ENCODE measurements around the gene UCHL3. TPM values are rescaled to one million over a fixed set of nuclear protein-coding genes. Genes with fewer than 3 reads are reported as not detected.
A peak's percentile ranks its signal among the peaks of the same experiment; 100 is the strongest.

UCHL3 gene
- polyA plus RNA-seq (ENCODE audit: insufficient read length in 4 of 4), result 10 to 100 TPM; 29.3 to 39.6 (median 32.1) TPM

GRCh38 chr13:75549262-75550158, at the start of gene UCHL3:
TSS of gene UCHL3 (plus strand) at chr13:75549791. CDS start at chr13:75549821, 30 bp downstream.
- peak; percentile 92 to 96 (median 94) for DNase-seq (ENCODE audit: low read depth in 4 of 4, low spot score in 2 of 4)

- no peak for DNase-seq (ENCODE audit: low read depth in 4 of 4, low spot score in 2 of 4)
These were observed 44.3 kb upstream of the UCHL3 start for GRCh38 chr13:75505327-75505726.

DNA sequence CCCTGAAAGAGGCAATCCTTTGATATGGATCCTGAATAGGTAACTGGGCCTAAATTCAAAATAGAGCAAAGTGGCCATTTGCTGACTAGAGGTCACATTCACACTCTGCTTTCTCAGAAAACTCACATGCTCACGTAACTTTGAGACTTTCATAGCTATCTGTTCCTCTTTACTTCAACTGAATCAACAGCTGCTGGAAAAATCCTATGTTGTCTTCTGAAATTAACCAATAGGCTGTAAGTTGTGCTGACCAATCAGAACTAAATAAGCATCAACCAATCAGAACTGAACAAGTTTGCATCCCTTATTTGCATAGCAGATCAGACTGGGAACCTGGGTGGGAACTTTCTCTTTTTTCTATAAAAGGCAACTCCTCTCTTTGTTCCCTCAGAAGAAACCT, 43.6 kb upstream of the UCHL3 start:
- DNase-seq (ENCODE audit: low read depth in 4 of 4, low spot score in 2 of 4), result no peak

DNA sequence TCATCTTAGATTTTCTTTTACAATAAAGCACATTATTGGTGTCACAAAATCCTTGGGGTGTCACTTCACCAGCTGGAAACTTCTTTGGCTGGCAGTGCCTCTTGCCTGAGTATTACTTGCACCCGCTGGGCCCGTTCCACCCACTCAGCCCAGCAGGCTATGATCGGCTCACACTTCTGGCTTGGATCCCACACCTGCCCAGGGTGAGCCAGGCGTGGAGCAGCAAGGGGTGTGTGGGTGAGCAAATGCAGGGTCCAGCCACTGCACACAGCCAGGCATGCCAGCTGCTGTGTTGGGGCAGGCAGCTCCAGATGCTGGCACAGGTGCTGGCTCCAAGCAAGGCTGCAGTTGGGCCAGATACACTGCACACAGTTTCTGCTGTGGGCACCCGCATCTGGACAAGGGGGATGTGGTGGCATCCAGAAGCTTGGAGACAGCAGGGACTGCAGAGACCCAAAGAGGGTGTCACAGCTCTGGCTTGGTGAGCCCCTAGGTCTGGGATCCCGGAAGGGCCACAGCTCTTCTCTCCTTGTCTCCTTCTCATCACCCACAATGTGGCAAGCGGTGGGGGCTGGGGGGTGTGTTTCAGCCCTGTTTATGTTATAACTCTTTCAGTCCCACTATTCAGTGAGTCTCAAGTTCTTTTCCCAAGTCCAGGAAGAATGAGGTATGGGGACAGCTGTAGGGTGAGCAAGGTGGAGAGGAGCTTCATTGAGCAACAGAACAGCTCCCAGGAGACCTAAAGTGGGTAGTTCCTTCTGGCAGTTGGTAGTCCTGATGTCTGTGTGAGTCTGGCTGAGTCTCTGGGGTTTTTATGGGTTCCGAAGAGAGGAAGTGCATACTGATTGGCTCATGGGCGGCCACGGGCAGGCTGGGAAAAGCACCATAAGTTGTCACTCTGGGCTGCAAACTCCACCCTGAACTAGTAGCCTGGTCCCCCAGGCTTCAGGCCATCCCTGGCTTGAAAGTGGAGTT, 42.3 kb upstream of the UCHL3 start:
- no peak for DNase-seq (ENCODE audit: low read depth in 4 of 4, low spot score in 2 of 4)

GRCh38 chr13:75508002-75508548, 41.5 kb upstream of the UCHL3 start:
- no peak for DNase-seq (ENCODE audit: low read depth in 4 of 4, low spot score in 2 of 4)

DNA sequence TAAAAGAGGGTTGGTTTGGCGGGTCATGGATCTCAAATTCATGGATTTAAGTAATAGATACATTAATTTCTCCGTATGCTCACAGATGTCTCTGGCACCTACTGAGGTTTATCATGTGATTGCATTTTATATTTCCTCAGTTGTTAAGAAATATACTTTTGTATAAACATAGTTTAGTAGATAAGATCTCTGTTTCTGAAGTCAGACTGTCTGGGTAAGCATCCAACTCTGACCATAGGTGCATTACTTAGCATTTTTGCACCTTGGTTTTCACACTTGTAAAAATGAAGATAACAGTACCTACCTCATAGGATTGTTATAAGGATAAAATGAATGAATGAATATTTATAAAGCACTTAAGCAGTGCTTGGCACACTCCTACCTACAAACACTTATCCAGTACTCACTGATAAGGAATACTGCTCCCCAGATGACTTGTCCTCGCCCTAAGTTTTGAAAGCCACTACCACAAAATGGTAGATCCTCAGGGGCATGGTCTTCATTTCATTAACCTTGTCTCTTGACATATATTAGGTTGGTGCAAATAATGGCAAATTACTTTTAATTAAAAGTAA, 38.5 kb upstream of the UCHL3 start:
- no peak for DNase-seq (ENCODE audit: low read depth in 4 of 4, low spot score in 2 of 4)

DNA sequence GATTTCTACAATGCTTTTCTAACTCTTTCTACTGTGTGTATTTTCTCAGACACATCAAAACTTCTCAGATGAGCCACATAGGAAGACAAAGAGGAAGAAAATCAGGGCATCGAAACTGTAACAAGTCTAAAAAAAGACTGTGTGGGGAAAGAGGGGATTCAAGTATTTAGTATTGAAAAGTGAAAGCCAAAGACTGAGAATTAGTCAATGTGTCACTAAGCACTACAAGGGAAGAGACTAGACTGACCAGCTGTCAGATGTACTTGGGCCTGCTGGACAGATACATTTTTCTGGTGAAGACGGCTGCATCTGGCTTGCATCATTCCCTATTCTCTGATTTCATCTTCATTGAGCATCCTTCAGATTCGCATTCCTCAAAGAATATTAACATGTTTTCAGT, 37.3 kb upstream of the UCHL3 start:
- no peak for DNase-seq (ENCODE audit: low read depth in 4 of 4, low spot score in 2 of 4)

GRCh38 chr13:75513271-75513670, 36.3 kb upstream of the UCHL3 start:
- DNase-seq (ENCODE audit: low read depth in 4 of 4, low spot score in 2 of 4), result no peak

- no peak for DNase-seq (ENCODE audit: low read depth in 4 of 4, low spot score in 2 of 4)
These were observed 35.3 kb upstream of the UCHL3 start for GRCh38 chr13:75514080-75514995.

GRCh38 chr13:75518439-75519088, 31.0 kb upstream of the UCHL3 start:
- no peak for DNase-seq (ENCODE audit: low read depth in 4 of 4, low spot score in 2 of 4)

DNA sequence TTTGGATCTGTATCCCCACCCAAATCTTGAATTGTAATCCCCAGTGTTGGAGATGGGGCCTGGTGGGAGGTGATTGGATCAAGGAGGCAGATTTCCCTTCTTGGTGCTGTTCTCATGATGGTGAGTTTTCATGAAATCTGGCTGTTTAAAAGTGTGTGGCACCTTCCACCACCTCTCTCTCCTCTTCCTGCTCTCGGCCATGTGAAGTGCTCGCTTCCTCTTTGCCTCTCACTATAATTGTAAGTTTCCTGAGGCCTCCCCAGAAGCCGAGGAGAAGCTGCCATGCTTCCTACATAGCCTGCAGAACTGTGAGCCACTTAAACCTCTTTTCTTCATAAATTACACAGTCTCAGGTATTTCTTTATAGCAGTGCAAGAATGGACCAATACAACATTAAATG, 27.6 kb upstream of the UCHL3 start:
- DNase-seq (ENCODE audit: low read depth in 4 of 4, low spot score in 2 of 4), result no peak

DNA sequence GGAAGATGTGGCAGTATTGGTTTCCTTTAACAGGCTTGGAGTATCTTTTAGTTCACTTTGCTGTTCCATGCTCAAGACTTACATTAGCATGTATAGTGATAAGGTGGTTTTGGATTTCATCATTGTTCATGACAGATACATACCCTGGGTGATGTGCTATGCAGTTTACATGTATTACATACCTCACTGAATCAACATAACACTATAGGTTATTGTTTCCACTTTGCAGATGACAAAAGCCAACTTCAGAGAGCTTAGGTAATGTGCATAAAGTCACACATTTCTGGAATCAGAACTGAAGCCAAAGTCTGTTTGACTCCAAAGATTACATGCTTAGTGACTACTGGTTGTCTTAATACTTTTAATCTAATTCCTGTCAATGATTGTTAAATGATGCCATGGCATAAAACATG, 19.0 kb upstream of the UCHL3 start:
- no peak for DNase-seq (ENCODE audit: low read depth in 4 of 4, low spot score in 2 of 4)

GRCh38 chr13:75533861-75534260, 15.7 kb upstream of the UCHL3 start:
- no peak for DNase-seq (ENCODE audit: low read depth in 4 of 4, low spot score in 2 of 4)

GRCh38 chr13:75537401-75538365, 11.9 kb upstream of the UCHL3 start, which contains the start of gene COMMD6:
TSS of gene COMMD6 (minus strand) at chr13:75537841. CDS start at chr13:75537805, 36 bp downstream.
- peak; percentile 72 to 84 (median 78) for DNase-seq (ENCODE audit: low read depth in 4 of 4, low spot score in 2 of 4)

DNA sequence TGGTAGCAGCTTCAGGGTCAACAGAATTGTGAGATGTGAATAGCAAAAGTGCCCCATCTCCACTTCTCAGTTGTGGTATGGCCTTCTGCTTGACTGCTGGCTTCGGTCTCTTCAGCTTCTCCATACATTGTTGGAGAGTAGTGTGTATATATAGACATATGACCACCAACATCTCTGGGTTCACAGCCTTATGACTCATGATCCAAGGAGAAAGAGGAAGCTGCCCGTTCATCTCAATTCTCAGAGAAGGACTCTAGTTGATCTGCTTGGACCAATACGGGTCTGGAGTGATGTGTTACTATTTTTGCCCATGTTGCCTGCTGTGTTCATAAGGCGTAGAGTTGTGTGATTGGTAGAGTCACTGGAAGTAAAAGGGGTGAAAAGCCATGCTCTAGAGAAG, 8.3 kb upstream of the UCHL3 start:
- no peak for DNase-seq (ENCODE audit: low read depth in 4 of 4, low spot score in 2 of 4)

DNA sequence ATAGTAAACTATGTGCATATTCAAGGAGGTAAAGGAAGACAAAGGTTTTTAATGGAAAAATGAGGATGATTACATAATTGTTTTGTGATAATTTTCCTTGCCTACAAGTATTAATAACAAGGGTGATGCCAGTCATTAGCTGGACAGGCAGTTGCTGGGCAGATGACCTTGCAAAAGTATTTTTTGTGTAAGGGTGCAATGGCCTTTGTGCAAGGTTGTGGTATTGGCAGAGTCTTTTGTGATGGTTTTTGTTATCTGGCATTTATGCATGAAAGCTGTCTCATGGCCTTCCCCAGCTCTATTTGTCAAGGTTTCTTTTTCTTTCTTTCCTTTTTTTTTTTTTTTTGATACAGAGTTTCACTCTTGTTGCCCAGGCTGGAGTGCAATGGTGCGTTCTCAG, 7.6 kb upstream of the UCHL3 start:
- no peak for DNase-seq (ENCODE audit: low read depth in 4 of 4, low spot score in 2 of 4)

DNA sequence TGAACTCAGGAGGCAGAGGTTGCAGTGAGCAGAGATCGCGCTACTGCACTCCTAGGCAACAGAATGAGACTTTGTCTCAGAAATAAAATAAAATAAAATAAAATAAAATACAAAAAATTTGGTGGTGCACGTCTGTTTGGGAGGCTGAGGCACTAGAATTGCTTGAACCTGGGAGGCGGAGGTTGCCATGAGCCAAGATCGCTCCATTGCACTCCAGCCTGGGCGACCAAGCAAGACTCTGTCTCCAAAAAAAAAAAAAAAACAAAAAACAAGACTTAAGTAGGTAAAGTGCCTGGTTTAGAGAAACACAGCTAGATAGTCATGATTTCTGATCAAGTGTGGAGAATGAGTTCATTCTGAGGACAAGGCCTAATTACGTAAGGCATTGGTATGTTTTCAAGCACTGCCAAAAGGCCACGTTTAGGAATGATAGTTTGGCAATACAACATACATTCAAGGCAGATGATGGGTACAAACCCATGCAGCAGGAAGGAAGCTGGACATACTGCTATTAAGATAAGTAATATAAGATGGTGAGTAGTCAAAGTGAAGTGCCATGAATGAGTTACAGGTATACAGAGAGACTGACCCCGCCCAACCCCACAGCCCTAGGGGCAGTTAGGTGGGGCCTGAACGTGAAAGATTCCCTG, 4.8 kb upstream of the UCHL3 start:
- DNase-seq (ENCODE audit: low read depth in 4 of 4, low spot score in 2 of 4), result no peak
